GM18951 (cell line): Measurements from ENCODE around the gene HAND2.

Experiments used
- POLR2A ChIP-seq: IDR thresholded peaks from 4 replicates; pipeline ENCODE4 v1.6.1; 2011; ENCODE audit warnings: mild to moderate bottlenecking; ENCODE audit not compliant: insufficient read length, insufficient read depth; ENCODE audit errors: extremely low read depth
- in situ Hi-C: fragments of 300-500 bp; cut with MboI; formaldehyde crosslinking; loops from one replicate; pipeline ENCODE4 v1.12.0; 2022; ENCODE audit warnings: low sequenced_read_pairs, mixed read lengths, inconsistent platforms; ENCODE audit not compliant: unreplicated experiment

HAND2 gene

DNA sequence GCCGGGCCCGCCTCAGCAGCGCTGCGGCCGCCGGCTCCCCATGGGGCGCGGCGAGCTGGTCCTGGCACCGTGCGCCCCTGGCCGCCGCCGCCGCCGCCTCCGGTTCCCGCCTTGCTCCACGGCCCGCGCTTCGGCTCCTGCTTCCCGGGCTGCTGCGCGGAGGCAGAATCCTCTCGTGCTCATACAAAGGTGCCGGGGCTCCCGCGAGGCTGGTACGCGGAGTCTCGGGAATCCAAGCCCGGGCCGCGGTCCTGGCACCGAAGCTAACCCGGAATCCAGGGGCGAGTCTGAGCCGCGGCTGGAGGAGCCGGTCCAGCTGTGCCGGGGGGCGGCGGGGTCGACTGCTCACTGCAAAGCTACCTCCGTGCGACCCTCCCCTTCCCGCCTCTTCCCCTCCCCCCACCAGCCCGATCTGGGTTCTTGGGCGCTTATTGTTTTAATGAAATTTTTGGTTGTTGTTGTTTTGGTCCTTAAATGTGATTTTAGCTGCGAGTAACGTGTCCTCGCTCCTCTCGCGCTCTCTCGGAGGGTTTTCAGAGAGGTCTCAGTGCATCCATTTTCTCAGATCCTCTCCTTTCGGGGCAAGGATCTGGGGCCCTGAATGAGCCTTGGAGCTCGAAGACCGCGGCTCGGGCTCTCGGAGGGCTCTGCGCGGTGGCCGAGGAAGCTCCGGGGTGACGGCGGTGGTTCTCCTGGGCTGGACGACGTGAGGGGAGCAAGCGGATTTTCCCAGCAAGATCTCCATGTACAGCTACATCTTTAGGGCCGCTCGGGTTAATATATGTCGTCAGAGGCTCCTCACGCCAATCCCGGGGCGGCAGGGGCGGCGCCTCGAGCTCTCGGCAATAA, at the start of gene HAND2:
HAND2 (minus strand) TSS at position 753 of the 849 bp plus-strand sequence. CDS start 940 bp downstream, outside the sequence.
- in situ Hi-C loops: no loop called here

GRCh38 chr4:173578956-173579355, 48.9 kb upstream of the HAND2 start:
- in situ Hi-C loops: no loop called here
- TF ChIP-seq POLR2A: no peak

More for the DNA sequence above, at the start of gene HAND2:
- TF ChIP-seq POLR2A: no peak

DNA sequence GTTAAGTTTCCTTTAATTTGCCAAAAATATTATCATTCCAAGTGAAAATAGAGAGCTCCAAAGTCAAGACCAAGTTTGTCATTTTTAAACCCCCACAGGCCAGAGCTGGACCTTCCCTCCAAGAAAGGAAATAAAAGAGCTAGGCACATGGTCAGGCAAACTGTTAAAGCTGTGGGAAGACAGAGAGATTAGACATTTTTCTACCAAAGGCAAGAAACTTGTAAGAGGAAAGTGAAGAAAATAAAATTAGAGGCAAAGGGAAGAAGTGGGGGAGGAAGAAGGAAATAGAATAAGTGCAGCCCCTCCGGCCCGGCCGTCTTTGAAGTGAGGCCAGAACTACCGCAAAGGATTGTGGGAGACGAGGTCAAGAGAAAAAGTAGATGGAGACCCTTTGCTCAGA, 47.9 kb upstream of the HAND2 start:
- TF ChIP-seq POLR2A: no peak
- in situ Hi-C loops: no loop called here

DNA sequence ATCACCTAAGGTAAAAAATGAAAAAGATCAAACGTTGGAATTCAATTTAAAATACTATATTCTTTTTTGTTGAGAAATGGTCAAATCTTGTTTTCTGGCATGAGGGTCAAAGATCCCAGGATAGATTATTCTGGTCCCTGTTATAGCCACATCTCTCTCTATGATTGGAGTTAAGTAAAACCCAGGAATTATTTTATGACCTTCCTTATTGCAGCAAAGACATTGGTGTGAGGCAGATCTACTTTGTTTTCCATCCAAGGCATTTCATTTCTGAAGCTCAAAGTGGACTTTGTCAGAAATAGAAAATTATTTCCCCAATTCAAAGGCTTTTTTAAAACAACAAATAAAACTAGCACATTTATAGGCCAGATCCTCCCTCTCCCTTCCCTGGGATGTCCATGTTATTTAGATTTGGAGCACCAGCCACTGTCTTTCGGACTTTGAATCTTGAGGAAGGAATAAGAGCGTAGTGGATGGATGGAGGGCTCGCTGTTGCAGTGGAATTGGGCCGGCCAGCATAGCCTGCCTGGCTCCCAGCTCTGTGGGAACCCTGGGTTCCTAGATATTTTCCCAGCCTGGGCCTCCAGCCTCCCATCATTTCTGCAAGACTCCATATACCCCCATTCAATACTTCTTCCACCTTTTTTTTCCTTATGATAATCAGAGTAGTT, 45.6 kb upstream of the HAND2 start:
- in situ Hi-C loops: no loop called here

DNA sequence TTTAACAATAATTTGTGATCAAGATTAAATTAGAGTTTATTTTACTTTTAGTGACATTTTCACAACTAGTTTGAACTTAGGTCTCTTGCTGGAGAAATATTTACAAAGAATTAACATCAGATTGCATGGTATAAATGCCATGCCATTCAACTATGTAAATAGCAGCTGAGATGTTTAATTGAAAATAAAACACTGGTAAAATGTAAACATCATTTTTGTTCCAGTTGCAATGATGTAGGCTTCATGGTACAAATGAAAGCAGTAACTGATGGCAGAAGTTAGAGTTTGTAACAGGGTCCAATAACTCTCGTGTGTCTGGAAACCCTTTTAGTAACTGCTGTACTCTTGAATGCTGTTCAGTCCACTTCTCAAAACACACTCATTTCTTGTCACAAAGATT, 43.7 kb upstream of the HAND2 start:
- no peak for TF ChIP-seq POLR2A
- in situ Hi-C loops: no loop called here

More for the DNA sequence above, 45.6 kb upstream of the HAND2 start:
- no peak for TF ChIP-seq POLR2A

DNA sequence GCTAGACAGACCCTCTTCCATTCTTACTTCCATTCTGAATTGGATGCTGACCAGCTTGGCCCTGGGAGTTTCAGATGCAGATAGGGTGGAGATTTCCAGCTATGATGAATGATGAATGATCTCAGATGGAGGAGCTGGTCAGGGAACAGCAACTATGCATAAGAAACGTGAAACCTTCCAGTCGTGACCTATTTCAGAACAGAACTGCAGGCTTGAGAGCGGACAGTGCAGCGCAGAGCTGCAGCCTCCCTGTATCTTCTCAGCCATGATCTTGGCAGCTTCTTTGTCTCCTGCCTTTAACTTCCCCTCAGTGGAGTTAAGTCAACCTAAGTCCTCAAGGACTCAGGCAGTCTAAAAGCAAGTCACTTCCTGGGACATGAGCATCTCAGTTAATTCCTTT, 43.3 kb upstream of the HAND2 start:
- in situ Hi-C loops: no loop called here

DNA sequence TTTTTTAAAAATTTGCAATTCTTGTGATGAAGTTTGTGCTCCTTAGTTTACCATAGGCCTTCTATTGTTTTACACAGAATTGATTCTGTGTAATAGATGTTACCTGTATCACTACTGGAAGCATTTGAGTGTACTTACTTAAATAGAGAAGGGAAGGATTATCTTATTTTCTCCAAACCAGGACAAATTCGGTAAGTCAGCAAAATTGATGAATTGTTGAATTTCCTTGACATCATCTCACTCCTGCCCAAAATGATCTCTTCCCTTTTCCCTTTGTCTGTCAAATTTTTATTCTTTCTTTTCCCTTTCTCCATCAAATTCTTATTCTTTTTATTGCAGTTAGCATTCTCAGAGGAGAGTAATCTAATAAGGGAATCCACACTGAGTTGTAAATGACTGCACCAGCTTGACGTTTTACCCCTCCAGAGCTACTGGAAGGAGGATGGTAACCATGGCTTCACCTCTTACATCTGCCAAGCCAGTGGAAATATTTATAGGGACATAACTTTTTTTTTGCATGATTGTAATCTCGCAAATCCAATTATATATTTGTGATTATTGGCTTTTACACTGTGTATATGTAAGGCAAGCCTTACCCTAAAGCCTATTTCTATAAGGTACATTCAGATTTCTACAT, 42.6 kb upstream of the HAND2 start:
- TF ChIP-seq POLR2A: no peak
- in situ Hi-C loops: no loop called here

More for the DNA sequence above, 43.3 kb upstream of the HAND2 start:
- TF ChIP-seq POLR2A: no peak

DNA sequence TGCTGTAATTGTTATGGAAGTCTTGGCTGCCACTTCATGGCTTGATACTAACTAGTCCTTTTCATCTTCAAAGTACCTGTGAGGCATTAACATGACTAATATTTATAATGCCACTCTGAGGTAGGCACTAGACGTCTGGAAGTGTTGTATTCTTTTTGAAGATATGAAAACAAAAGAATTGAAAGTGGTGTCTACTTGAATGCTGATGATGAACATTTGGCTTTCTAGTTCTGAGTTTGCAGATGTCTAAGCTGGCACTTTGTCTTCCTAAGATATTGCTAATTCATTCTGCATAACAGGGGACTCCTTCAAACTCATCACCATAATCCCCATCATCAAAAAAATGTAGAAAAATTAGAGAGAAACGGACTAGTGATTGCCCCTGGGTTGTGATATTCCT, 41.6 kb upstream of the HAND2 start:
- in situ Hi-C loops: no loop called here
- no peak for TF ChIP-seq POLR2A

GRCh38 chr4:173565281-173565680, 35.3 kb upstream of the HAND2 start:
- TF ChIP-seq POLR2A: no peak
- in situ Hi-C loops: no loop called here

GRCh38 chr4:173564461-173564860, 34.4 kb upstream of the HAND2 start:
- no peak for TF ChIP-seq POLR2A
- in situ Hi-C loops: no loop called here

DNA sequence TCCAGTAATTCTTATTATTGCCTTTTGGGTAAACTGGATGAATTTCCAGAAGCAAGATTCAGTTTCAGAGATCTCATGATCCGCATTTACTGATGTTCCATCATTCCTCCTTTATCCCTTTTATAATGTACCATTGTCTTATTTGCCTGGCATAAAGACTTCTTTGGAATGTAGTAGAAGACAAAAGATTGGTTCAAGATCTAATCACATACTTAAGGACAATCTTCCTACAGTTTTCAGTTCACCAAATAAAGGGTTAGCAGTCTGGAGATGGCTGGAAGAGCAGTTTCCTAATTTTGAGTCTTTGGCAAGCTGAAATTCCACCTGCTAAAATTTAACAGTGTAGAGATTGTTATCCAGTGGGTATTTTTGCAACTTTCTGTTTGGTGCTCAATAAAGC, 30.9 kb upstream of the HAND2 start:
- TF ChIP-seq POLR2A: no peak
- in situ Hi-C loops: no loop called here

- in situ Hi-C loops: no loop called here
- TF ChIP-seq POLR2A: no peak
Measured at GRCh38 chr4:173556398-173557131, 26.5 kb upstream of the HAND2 start.

- TF ChIP-seq POLR2A: no peak
- in situ Hi-C loops: no loop called here
Measured at GRCh38 chr4:173547889-173548288, 17.9 kb upstream of the HAND2 start.
